Activated CD8-positive, alpha-beta memory T cell treated with anti-CD3 and anti-CD28 coated beads, Interleukin-2, amount 50 U/mL, for 24 hours (primary cell): ENCODE results near the gene MR1.

Experiments used
- DNase-seq: peaks from one replicate; pipeline ENCODE4 v3.0.0-alpha.2; 2020; ENCODE audit errors: extremely low read depth

MR1 gene

DNA sequence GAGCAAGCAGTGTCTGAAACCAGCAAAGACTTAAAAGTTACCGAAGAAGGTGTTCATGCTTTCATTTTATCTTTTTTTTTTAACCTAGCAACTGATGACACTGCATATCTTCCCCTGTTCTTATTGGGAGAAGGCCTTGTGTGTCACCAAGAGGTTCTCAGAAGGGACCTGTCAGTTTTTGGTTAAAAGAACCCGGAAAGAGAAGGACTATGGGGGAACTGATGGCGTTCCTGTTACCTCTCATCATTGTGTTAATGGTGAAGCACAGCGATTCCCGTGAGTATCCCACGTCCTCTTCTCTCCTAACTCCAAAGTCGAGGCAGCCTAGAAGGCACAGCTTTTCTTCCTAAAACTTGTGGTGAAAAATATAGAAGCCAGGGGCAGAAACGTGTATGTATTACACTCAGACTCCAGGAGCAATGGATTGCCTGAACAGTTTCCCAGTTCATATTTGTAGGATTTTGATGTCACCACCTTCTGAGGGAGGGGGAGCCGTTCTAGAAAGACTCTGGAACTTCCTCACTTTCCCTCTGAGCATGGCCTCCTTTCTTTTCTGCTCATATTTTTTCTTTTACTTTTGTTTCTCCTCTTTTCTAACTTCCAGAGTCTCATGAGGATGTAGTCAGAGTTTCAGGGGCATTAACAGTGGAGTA, at the start of gene MR1:
TSS of gene MR1 (plus strand) at position 185 of the 653 bp plus-strand sequence. CDS start at position 210, 25 bp downstream.
- DNase-seq = no peak

DNA sequence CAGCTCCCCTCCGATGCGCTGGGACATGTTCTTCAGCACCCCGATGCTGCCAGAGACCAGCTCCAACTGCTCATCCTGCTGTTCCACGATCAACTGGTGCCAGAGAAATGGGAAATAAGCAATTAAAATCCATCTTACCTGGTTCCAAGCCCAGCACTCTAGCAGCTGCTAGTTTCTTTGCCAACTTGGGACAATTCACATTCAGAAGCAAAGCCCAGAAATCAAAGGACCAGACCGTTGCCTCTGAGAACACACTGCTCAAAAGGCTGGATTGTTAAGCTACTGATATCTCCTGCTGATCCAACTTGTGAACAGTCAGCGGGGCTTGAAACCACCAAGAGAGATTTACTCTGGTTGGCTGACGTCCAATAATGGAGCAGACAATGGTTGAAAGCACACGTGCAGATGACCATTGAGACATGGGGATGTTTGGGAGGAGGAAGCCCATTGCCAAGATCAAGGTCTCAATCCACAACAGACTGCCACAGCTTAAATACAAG, 45.5 kb upstream of the MR1 start:
- DNase-seq = no peak

DNA sequence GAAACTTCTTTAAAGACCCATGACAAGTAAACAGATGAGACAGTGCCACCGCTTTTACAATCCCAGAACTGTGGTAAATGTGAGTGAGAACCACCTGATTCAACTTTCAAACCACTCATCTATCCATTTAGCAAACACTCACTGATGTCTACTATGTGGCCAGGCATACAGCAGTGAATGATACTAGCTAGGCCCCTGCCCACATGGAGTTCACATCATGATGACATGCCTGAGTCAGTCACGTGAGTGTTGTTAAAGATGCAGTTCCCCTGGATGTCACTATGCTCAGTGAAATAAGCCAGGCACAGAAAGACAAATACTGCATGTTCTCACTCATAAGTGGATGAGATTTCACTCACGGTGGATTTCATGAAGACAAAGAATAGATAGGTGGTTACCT, 39.5 kb upstream of the MR1 start:
- DNase-seq = no peak

DNA sequence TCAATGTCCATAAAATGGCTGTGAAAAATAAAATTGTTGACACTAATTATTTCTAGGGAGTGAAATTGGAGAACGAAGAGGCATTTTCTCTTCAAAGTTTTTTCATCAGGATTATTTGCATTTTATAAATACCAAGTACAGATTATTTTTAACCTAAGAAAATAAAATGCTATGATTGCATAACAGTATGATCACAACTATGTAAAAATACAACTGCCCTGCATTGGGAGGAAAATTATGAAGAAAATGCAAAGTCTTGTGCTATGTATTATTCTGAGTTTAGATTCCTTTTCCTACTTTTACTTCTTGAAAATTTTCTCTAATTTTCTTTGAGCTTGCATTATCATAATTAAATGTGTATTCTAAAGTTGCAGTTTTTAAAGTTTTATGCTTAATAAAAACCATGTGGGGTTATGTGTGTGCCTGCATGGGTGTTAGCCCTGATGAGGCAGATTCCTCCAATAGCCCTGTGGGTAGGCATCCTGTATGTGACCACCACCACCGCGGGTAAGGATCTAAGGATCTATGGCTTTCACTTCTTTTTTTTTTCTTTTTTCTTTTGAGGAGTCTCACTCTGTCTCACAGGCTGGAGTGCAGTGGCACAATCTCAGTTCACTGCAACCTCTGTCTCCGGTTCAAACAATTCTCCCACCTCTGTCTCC, 35.8 kb upstream of the MR1 start:
- DNase-seq = no peak

DNA sequence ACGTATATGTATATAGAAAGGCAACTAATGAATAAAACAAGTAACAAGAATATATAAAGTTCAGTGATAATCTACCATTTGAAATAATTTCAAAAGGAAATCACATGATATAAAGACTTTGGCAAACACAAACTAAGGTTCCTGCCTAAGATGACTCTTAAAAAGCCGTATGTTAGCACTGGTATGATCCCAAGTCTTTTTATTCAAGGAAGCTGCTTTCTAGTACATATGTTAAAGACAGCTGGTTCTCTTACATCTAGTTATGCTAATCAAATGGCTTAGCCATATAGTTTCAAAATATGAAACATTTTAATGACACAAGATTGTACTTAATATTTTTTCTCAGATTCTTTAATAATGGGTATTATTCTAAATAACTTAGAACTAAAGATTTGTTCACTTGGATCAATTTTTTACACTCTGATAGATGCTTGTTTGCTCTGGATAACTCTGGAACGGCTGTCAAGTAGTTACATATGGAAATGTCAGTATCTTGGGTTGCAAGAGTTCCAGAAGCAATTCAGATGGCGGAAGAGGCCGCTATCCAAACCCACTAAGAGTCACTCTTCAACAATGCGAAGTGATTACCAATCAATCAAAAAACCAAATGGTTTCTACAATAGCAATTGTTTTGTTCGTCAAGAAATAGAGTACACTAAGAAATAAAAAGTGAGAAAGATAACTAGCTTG, 32.5 kb upstream of the MR1 start:
- DNase-seq = no peak

DNA sequence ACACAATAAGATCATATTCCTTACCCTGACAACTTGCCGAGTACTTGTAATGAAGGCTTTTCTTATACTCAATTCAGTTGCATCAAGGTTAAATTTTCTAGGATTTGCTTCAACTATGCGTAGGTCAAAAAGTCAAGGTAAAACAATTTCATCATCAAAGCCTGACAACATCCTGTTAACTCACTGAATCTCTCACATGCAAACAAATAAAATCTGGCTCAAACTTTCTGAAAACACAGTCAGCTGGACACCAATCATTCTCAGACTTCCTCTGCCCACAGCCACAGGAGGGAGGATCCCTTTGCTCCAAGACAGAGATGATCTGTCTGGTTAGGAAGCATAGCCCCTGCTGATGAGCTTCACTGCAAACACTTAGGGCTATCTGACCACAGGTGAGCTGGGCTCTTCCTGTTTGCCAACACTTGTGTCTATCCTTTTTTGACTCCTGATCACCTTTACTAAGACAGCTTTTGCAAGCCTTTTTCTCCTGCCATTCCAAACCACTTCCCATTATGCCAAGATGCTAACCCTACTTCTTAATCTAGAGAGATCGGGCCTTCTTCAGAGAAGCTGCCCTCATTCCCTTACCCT, 31.1 kb upstream of the MR1 start:
- DNase-seq = no peak

DNA sequence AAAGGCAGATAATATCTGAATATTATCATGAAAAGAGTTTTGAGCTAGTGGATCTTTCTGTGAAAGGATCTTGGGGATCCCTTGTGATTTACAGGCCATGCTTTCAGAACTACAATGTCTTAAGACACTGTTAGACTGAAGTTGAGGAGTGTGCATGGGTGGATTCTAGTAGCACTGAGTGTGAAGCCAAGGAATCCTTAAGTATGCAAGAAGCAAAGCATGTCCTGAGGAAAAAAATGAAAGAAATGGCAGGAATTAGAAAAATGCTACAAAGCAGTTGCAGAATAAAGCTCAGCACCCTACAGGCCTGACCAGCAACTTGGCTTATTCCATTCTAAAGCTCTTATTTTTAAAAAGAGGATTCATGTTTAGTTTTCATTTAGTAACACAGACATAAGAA, 23.0 kb upstream of the MR1 start:
- no peak for DNase-seq

DNA sequence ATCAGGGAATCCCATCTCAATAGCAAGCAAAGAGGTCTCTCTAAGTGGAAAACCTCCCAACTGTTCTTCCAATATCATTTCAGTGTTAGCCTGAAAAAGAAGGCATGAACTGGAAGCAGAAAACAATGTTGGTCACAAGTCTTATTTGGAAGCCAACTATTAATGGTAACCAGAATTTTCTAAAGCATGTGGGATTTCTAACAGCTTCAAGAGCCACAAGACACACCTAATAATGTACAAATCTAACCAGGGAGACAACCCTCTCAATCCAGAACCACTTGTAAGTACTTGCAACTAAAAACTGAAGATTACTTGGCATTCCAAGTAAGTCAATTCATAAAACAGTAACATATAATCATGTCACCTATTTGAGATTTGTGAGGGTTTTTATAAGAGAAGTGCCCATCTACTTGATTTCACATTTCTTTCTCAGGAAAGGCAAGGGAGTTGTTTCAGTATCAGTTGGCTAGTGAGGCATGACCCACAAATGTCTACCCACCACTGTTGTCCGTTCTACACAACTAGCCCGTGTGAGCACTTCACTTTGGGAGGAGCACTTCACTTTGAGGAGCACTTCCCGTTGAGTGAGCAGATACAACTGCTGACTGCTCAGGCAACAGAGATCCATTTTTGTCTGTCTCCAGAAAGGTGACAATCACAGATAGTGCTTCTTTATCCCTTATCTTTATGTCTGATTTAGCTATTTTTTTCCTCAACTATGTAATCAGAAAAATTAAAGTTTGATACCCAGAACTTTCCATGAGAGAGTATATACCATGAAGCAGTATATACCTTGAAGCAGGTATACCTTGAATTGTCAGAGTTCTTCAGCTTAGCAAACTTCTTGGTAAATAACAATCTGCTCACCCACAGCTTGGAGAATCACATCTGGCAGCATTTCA, 22.2 kb upstream of the MR1 start:
- DNase-seq = no peak

DNA sequence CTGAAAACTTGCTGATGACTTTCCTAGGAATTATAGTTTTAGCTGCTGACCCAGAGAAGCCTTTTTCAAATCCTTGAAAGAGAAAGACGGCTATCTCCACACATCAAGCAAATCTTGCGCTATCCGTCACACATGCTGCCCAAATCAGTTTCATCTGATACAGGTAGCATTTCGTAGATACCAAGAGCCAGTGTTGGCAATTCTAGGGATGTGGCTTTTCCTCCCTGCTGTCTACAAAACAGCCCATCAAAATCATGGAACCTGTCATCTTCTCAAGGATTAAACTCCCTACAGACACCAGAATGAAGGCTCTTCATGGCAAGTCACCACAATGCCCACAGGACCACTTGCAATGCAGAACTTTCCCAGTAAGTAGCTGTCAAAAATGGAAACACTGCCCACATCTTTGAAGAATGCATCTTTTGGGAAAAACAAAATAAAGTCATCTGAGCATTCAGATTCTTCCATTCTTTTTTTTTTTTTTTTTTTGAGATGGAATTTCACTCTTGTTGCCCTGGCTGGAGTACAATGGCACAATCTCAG, 21.5 kb upstream of the MR1 start:
- no peak for DNase-seq

DNA sequence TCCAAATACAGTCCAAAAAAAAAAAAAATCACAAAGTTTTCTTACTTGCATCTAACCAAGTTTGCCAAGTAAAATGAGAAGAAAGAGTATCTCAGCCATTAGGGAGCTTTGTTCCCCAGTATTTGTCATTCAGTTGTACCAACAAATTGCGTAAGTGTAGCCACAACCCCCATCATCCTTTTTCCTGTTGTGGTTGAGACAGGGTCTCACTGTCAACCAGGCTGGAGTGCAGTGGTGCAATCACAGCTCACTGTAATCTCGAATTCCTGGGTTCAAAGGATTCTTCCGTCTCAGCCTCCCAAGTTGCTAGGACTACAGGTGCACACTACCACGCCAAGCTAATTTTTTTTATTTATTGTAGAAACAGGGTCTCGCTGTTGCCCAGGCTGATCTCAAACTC, 20.6 kb upstream of the MR1 start:
- no peak for DNase-seq

DNA sequence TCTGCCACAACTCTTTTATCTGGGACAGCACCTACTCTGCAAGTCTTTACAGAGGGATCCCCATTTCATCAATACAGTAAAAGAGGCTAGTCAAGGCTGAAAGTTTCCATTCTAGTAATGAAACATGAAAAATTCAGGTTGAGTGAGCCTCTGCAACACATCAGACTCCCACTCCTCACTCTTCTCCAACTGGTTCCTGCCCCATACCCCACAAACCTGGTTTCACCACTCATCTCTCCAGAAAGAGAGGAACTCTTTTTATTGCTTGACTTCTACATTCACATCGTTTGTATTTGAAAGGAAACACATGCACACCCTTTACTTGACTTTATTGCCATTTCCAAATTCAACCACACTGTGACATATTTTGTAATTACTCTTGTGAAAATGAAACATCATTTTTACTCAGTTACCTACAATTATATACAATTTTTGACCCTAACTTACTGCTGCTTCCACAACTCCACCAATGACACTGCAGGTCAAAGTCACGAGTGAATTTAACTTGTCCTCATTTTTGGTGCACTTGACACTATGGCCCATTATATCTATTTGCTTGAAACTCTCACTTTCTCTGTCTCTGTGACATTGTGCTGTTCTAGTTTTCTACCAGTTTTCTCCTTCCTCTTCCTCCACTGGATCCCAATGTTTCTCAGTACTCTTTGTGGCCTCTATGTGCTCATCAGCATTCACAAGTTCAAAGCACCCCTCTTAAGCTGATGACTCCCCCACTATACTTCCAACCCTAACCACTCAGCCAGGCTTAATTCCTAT, 19.1 kb upstream of the MR1 start:
- no peak for DNase-seq

DNA sequence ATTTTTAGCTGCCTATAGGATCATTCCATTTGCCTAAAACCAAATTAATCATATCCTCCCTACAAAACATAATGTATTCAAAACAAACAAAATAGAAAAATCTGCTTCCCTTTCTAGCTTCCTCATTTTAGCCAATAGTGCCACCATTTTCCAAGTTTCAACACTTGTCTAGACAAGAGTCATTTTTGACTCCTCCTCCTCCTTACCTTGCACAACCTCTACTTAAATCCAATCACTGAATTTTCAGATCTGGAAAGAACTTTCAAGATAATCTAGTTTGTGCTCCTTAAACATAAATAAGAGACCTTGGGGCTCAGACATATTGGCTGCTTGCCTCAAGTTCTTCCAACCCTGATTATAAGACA, 18.6 kb upstream of the MR1 start:
- DNase-seq = no peak

DNA sequence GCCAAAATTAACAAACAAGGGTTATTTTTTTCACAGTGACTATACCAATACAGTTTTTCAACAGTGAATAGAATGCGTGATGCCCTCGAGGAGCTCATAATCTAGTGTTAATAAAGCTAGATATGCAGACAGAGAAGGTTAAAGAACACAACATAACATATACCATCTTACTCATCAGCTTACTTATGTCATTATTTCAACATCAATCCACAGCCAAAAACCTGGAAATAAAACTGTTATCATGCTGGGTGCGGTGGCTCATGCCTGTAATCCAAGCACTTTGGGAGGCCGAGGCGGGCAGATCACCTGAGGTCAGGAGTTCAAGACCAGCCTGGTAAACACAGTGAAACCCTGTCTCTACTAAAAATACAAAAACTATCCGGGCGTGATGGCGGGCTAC, 17.2 kb upstream of the MR1 start:
- DNase-seq = no peak

DNA sequence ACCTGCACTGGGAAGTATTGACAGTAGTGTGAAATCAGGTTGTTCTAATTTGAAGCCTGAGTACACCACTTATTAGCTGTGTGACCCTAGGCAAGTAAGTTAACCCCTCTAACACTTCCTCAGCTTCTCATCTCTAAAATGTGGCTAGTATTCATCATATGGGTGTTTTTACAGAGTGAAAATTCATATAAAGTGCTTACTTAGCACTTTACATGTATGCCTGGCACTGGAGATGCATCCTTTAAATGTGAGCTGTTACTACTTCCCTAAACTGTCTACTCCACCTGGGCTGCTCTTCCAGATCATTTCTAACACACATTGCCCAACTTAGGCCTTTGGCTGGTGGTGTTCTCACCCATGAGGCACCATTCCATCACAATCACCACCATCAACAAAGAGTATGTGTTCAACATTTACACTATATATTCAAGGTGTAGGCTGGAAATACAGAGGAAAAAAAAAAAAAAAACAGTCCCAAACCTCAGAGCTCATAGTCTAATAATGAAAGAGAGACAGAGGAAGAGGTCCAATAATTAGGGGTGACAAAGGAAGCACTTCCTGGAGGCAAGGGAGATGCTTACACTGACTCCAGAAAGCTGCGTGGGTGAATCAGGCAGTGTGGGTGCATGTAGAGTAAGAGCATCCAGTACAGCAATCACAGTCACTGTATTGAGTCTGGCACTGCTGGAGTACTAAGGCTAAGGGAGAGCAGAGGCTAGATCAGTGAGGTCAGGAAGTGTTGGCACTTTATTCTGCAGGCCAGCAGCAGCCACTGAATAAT, 14.7 kb upstream of the MR1 start:
- no peak for DNase-seq

DNA sequence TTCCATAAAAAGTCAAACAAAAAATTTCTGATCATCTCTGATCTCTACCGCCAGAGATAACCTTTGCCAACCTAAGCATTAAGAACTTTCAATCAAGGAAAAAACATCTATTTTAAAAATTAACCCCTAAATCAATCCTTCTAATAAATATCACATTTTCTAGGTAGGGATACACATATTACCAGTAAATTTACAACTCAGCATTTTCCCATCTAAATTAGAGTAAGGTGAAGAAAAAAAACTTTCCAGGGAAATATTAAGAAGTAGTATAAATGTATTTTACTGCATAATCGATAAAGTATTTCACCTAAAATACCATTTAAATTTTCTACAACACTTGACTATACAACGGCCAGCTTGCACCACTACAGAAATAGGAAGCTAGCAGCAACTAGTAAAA, 12.6 kb upstream of the MR1 start:
- DNase-seq = no peak

DNA sequence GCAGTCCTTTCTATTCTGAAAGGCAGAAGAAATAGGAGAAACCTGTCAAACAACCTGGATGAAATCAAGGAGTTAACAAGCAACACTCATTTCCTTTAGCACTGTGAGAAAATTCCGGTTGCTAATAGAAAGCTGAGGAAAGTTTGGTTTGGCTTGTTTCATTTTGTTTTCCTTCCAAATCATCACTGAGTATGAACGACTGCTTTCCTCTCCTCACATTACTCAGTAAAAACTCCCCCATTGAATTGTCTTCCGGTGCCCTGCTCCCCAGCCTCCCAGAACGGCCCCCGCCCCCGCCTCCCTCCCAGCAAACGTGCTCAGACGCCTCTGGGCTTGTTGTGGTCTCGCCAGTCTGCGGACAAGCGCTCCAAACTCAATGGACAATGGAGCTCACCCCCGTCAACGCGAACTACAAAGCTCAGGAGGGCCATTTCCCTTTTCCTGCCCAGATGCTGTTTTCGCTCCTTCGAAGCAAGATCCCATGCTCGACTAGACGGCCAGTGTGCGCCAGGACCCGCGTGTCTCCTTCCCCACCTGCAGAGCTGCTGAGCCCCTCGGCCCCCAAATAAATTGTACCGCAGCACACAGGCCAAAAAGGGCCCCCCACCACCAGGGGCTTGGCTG, 11.9 kb upstream of the MR1 start:
- peak; percentile 44 for DNase-seq

DNA sequence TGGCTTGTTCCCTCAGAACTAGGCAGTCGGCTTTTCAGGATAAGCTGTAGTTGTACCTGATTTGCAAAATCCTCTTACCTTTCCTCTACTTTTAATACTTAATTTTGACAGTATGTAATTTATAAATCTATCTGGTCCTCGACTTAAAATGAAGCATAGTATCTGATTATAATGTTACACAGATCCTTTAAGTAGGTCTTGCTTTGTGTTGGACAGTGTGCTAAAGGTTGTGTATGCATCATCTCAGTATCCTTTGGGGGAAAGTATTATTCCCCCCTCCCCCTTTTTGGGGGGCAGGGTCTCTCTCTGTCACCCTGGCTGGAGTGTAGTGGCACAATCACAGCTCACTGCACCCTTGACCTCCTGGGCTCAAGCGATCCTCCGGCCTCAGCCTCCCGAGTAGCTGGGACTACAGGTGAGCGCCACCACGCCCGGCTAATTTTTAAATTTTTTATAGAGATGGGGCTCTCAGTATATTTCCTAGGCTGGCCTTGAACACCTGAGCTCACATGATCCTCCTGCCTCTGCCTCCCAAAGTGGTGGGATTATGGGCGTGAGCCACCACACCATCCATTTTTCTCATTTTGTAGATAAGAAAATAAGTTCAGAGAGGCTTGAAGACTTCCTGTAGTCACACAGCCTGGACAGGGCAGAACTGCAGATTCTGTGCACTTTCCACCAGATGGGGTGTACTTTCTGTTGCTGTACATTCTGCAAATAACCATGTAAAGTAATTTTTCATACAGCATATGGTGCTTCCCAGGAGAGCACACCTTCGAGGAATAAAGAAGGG, 10.3 kb upstream of the MR1 start:
- DNase-seq = no peak

DNA sequence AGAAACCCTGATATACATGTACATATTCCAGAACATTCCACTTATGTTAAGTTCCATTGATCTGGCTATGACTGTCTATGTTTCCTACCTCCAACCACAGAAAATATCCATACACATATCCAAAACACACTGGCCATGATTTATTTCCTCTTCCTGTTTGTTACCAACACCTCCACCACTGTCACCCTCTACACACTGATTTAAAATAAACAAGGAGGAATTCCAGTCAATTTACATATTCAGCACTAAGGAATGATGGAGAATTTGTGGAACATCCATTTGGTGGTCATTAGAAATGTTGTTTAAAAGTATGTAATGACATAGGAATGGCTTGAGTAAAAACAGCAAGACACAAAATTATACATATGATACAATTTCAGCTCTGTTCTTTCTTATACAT, 5.6 kb upstream of the MR1 start:
- no peak for DNase-seq

DNA sequence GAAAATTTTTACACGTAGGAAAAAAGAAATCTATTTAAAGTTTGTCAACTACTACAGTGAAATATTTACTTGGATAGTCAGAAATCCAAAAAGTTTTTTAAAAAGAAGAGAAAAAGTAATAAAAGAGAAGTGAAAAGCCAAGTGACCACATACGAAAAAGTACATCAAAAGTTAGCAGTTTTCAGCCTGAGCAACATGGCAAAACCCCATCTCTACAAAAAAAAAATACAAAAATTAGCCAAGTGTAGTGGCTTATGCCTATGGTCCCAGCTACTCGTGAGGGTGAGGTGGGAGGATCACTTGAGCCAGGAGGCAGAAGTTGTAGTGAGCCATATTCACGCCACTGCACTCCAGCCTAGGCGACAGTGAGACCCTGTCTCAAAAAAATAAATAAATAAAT, 5.2 kb upstream of the MR1 start:
- no peak for DNase-seq
